DND-41 (cell line): ENCODE measurements around the gene FIGNL1.

Experiments
- CTCF ChIP-seq: IDR thresholded peaks from 2 replicates; pipeline ENCODE4 v1.5.1; 2012; ENCODE audit warnings: borderline replicate concordance, low read length, moderate library complexity, mild to moderate bottlenecking; ENCODE audit not compliant: poor library complexity, severe bottlenecking; ENCODE audit errors: extremely low read depth
- EZH2 ChIP-seq: IDR thresholded peaks from 3 replicates; pipeline ENCODE4 v1.6.1; 2012; ENCODE audit warnings: borderline replicate concordance, low read depth, mild to moderate bottlenecking, moderate library complexity, low read length, inconsistent platforms; ENCODE audit not compliant: severe bottlenecking

GRCh38 chr7:50463035-50463434 is 12.9 kb upstream of the FIGNL1 start:
- TF ChIP-seq EZH2 (no peak), CTCF (no peak)
